Psoas muscle (tissue), 8 donors: ENCODE results near the gene BLCAP. TPM values are rescaled to one million over a fixed set of nuclear protein-coding genes. Genes with fewer than 3 reads are reported as not detected.
A peak's percentile ranks its signal among the peaks of the same experiment; 100 is the strongest.

Experiments used
- ATAC-seq, 4 donors: fragments of 200-7000 bp; cut with Tn5 transposase; one replicate each; pipeline ENCODE4 v1.9.1; 2020; ENCODE audit warnings: moderate library complexity in 3 of 4, mild to moderate bottlenecking in 2 of 4
- DNase-seq, 2 donors: peaks; one replicate each; pipeline ENCODE4 v3.0.0-alpha.2; 2020
- H3K27ac ChIP-seq: fragments of 200-600 bp; one replicate; pipeline ENCODE4 v1.8.0; 2022
- H3K27me3 ChIP-seq, 3 donors: fragments of 200-600 bp in 1 of 3; one replicate each; pipeline versions ENCODE4 v1.6.1 to v1.8.0; 2013 to 2022; ENCODE audit warnings: low read length in 2 of 3, mild to moderate bottlenecking in 2 of 3, moderate library complexity in 1 of 3; ENCODE audit not compliant: insufficient read depth in 3 of 3
- H3K36me3 ChIP-seq, 2 donors: fragments of 200-600 bp in 1 of 2; one replicate each; pipeline versions ENCODE4 v1.6.1 to v1.8.0; 2013 to 2022; ENCODE audit warnings: low read depth in 1 of 2, mild to moderate bottlenecking in 1 of 2, moderate library complexity in 1 of 2; ENCODE audit not compliant: insufficient read depth in 1 of 2
- H3K4me1 ChIP-seq: fragments of 200-600 bp; one replicate; pipeline ENCODE4 v1.8.0; 2022
- H3K4me3 ChIP-seq: fragments of 200-600 bp; one replicate; pipeline ENCODE4 v1.8.0; 2022; ENCODE audit warnings: mild to moderate bottlenecking
- H3K9me3 ChIP-seq: fragments of 200-600 bp; one replicate; pipeline ENCODE4 v1.8.0; 2022
- WGBS, 3 donors: extraction: QIAGEN DNeasy Blood & Tissue Kit; methylation state at CpG; one replicate each; pipeline versions ENCODE4 v1.1.6 to v1.1.7; 2013; 5-methylcytosine and 5-hydroxymethylcytosine counted together
- intact Hi-C, 2 donors: fragments of 100-400 bp; cut with DNase I; formaldehyde crosslinking; loops; one replicate each; pipeline versions ENCODE4 v1.11.0 to v1.14.2; 2022
- polyA plus RNA-seq, 3 donors: library from polyadenylated mRNA; stranded (reverse); fragments of 200-250 nt; gene quantifications; one replicate each; pipeline ENCODE4 v1.2.3, GENCODE V29; 2013
- total RNA-seq, 4 donors: library from RNA; stranded (reverse); fragmentation: NEBNext Ultra II Directional in 2 of 4; extraction: Animal tissue kit (Norgen Biotek cat#: 25700) in 2 of 4; gene quantifications; one replicate each; pipeline versions ENCODE4 v1.2.1 to v1.2.4, GENCODE V29; 2021 to 2023
- TF ChIP-seq, protein P1 (sequence below): fragments of 200-600 bp; IDR thresholded peaks from one replicate; pipeline ENCODE4 v1.8.0; 2022; ENCODE audit warnings: antibody characterized with exemption
- donor health status: healthy with polysubstance abuse.
- donor health status: DM: no; HTN: no; CAD: no; lungs with moderate emphysema.
- donor health status: Bipolar disorder and iron deficiency.
- donor health status: healthy.
- donor health status: DM: yes; HTN: yes; CAD: no.
- donor health status: DM: no; HTN: no; CAD: no.
- donor health status: DM: no; HTN: no; CAD: no.
- donor health status: DM: yes; HTN: yes; CAD: no.

BLCAP gene
- total and polyA plus RNA-seq, 7 donors, result 267 to 656 (median 366) TPM

DNA sequence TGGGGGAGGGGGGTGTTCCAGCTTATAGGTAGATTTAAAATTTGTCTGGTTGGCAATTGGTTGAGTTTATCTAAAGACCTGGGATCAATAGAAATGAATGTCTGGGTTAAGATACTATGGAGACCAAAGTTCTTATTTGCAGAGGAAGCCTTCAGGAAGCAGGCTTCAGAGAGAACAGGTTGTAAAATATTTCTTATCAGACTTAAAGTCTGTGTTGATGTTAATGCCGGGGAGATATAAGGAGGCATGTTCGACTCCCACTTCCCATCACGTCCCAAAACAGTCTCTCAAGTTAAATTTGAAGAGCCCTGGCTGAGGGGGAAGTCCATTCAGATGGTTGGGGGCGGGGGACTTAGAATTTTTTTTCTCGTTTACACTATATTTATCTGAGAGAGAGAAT, 12.3 kb upstream of the BLCAP start:
- TF ChIP-seq, protein P1, sequence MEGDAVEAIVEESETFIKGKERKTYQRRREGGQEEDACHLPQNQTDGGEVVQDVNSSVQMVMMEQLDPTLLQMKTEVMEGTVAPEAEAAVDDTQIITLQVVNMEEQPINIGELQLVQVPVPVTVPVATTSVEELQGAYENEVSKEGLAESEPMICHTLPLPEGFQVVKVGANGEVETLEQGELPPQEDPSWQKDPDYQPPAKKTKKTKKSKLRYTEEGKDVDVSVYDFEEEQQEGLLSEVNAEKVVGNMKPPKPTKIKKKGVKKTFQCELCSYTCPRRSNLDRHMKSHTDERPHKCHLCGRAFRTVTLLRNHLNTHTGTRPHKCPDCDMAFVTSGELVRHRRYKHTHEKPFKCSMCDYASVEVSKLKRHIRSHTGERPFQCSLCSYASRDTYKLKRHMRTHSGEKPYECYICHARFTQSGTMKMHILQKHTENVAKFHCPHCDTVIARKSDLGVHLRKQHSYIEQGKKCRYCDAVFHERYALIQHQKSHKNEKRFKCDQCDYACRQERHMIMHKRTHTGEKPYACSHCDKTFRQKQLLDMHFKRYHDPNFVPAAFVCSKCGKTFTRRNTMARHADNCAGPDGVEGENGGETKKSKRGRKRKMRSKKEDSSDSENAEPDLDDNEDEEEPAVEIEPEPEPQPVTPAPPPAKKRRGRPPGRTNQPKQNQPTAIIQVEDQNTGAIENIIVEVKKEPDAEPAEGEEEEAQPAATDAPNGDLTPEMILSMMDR, result no peak
- WGBS, 3 donors, result 58 to 69% (median 64%) methylated on average over 5 of the region's 5 CpGs
- H3K27me3 ChIP-seq, result no peaks in the 10 kb centered on the region
- no peaks in the 10 kb centered on the region for H3K4me1 ChIP-seq
- no peaks in the 10 kb centered on the region for H3K36me3 ChIP-seq
- ATAC-seq (no peak), DNase-seq (no peak)
- H3K4me3 ChIP-seq, result no peak overlapping the region
- no peak overlapping the region for H3K27ac ChIP-seq
- intact Hi-C loops, result no loop called here
- H3K9me3 ChIP-seq, result no peaks in the 10 kb centered on the region

DNA sequence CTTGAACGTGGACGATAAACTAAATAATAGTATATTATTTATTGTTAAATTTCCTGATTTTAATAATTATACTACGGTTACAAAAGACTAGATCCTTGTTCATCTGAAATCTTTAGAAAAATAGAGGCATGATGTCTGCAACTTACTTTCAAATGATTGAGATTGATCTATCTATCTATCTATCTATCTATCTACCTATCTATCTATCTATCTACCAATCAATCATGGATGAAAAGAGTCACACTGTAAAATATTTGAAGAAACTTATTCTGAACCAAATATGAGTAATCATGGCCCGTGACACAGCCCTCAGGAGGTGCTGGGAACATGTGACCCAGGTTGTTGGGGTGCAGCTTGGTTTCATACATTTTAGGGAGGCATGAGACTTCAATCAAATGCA, 11.7 kb upstream of the BLCAP start:
- H3K4me3 ChIP-seq, result no peak overlapping the region
- WGBS, 3 donors, result 82 to 85% (median 83%) methylated on average over 4 of the region's 4 CpGs
- intact Hi-C loops, result loop anchor here in 1 of 2 donors (5.0 kb wide), 1 partner anchor 272 kb away; no protein-coding TSS in a partner anchor

DNA sequence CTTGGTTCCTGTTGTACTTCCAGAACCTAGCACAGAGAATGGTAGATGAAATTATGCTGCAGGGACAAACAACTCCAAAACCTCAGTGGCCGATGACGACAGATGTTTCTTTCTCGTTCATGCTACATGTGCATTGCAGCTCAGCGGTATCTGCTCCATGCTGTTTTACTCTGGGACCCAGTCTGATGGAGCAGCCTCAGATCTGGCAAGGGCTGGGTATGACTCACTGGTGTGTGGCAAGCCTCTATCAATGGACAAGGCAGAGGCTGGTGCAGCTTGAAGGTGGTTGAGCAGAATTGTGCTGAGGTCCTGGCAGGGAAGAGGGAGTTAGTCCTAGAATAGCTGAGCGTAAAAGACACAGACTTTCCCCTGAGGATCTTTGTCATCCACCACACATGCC, 10.3 kb upstream of the BLCAP start:
- WGBS, 3 donors, result 85 to 88% (median 86%) methylated on average over 5 of the region's 5 CpGs
- no peaks in the 10 kb centered on the region for H3K27me3 ChIP-seq
- peak in 1 of 4 donors; percentile 33 for ATAC-seq
- H3K9me3 ChIP-seq, result no peaks in the 10 kb centered on the region
- H3K4me3 ChIP-seq, result no peak overlapping the region
- intact Hi-C loops, result loop anchor here in 1 of 2 donors (5.0 kb wide), 1 partner anchor 271 kb away; no protein-coding TSS in a partner anchor
- no peak for DNase-seq
- peaks cover 3% of the 10 kb centered on the region for H3K4me1 ChIP-seq
- no peak overlapping the region for H3K27ac ChIP-seq
- TF ChIP-seq, protein P1, result no peak
- no peaks in the 10 kb centered on the region for H3K36me3 ChIP-seq

More for the DNA sequence above, 11.7 kb upstream of the BLCAP start:
- Histone ChIP-seq H3K4me1 (peaks cover 3% of the 10 kb centered on the region), H3K36me3 (no peaks in the 10 kb centered on the region), H3K27ac (no peak overlapping the region), H3K27me3 (no peaks in the 10 kb centered on the region), H3K9me3 (no peaks in the 10 kb centered on the region)
- ATAC-seq (no peak), DNase-seq (no peak)
- TF ChIP-seq, protein P1, result no peak

DNA sequence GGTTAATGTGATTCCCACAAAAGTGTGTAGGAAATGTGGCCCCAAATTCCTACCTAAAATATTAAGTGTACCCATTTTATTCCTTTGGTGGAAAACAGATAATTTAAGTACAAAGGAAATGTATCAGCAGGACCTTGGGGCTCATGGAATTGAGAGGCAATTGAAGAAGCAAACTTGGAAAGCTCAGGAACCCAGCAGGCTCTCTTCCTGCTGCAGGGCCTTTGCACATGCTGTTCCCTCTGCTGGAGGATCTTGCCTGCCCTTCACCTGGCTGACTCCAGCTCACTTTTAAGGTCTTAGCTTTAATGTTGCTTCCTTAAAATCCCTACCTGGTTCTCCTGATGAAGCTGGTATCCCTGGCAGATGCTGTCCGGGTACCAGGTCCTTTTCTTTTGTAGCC, 9.8 kb upstream of the BLCAP start:
- intact Hi-C loops, result loop anchor here in 1 of 2 donors (5.0 kb wide), 1 partner anchor 270 kb away; no protein-coding TSS in a partner anchor
- Histone ChIP-seq H3K9me3 (no peaks in the 10 kb centered on the region), H3K4me3 (no peak overlapping the region), H3K36me3 (no peaks in the 10 kb centered on the region), H3K27ac (no peak overlapping the region), H3K27me3 (no peaks in the 10 kb centered on the region), H3K4me1 (peaks cover 3% of the 10 kb centered on the region)
- ATAC-seq (no peak), DNase-seq (no peak)
- 97 to 100% (median 98%) methylated on average over 1 of the region's 1 CpG for WGBS, 3 donors
- TF ChIP-seq, protein P1, result no peak
